Measurements from ENCODE around the gene GNG2.

DNA sequence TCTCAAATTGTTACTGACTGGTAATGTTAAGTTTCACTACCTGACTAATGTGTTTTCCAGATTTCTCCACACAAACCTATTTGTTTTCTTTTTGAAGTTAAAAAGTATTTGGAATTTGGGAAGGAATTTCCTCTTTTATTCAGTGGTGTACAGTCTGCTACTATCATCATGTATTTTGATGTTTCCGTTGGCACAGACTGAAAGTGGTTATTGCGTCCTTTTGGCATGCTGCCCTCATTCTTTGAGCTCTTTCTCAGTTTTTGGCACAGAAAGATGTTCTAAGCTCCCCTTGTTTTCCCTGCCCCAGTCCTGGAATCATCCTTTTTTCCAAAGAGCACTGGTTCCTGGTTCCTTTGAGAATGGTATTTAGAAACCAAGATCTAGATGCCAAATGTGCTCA is 97.5 kb downstream of the GNG2 start:
- TF ChIP-seq, protein P1, sequence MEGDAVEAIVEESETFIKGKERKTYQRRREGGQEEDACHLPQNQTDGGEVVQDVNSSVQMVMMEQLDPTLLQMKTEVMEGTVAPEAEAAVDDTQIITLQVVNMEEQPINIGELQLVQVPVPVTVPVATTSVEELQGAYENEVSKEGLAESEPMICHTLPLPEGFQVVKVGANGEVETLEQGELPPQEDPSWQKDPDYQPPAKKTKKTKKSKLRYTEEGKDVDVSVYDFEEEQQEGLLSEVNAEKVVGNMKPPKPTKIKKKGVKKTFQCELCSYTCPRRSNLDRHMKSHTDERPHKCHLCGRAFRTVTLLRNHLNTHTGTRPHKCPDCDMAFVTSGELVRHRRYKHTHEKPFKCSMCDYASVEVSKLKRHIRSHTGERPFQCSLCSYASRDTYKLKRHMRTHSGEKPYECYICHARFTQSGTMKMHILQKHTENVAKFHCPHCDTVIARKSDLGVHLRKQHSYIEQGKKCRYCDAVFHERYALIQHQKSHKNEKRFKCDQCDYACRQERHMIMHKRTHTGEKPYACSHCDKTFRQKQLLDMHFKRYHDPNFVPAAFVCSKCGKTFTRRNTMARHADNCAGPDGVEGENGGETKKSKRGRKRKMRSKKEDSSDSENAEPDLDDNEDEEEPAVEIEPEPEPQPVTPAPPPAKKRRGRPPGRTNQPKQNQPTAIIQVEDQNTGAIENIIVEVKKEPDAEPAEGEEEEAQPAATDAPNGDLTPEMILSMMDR (conservative IDR thresholded peaks at IDR 0.05; ENCODE audit: low read depth, low read length): no peak
- TF ChIP-seq EZH2phosphoT487 (IDR thresholded peaks at IDR 0.05; ENCODE audit: borderline replicate concordance, low read length): no peak
